ENCODE results near the gene GZMM. TPM values are rescaled to one million over a fixed set of nuclear protein-coding genes. Genes with fewer than 3 reads are reported as not detected.

Gene GZMM
- total RNA-seq, 4 donors from 2014 or later: 2.8 to 4.0 TPM; not detected in 2

DNA sequence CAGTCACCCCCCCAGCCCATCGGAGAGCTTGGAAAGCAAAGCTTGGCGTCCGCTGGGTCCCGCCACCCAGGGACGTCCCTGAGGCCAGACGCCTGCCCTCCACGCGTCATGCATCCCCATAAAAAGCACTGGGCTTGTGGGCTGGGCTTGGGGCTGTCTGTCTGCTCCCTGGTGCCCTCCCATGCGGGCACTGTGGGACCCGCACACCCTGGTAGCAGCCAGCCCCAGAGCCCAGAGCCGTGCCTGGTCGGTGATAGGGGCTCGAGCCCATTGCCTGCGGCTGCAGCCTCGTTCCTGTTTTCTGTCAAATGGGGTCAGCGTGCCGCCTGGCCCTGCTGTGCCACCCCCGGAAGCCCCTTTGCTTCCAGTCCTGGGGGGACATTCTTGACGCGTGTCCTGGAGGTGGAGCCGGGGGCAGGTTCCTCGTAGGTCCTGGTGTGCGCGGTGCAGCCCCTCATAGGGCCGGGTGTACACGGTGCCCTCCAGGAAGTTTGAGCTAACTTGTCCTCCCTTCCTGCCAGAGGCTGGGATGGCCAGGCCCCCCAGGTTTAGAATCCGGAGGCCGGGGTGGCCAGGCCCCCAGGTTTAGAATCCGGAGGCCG lies 4.3 kb upstream of the GZMM start:
- H3K27ac ChIP-seq: no peak overlapping the region
- H3K4me1 ChIP-seq: no peaks in the 10 kb centered on the region
- no peaks in the 10 kb centered on the region for H3K9me3 ChIP-seq
- no peak overlapping the region for H3K4me3 ChIP-seq
- TF ChIP-seq POLR2A (IDR thresholded peaks at IDR 0.05): no peak
- TF ChIP-seq CTCF (IDR thresholded peaks at IDR 0.05): no peak
- peaks cover 0 to 57% (median 0%) of the 10 kb centered on the region in 3 donors for H3K36me3 ChIP-seq
- no peaks in the 10 kb centered on the region for H3K27me3 ChIP-seq
- no peak for DNase-seq

GRCh38 chr19:540867-541637 lies 2.8 kb upstream of the GZMM start:
- H3K27ac ChIP-seq: no peak overlapping the region
- no peak for DNase-seq
- H3K4me1 ChIP-seq: no peaks in the 10 kb centered on the region
- no peak overlapping the region for H3K4me3 ChIP-seq
- no peak for TF ChIP-seq POLR2A (IDR thresholded peaks at IDR 0.05)
- no peak for TF ChIP-seq CTCF (IDR thresholded peaks at IDR 0.05)
- no peaks in the 10 kb centered on the region for H3K27me3 ChIP-seq
- no peaks in the 10 kb centered on the region for H3K9me3 ChIP-seq
- peaks cover 0 to 48% (median 0%) of the 10 kb centered on the region in 3 donors for H3K36me3 ChIP-seq

GRCh38 chr19:541699-542098 lies 2.2 kb upstream of the GZMM start:
- Histone ChIP-seq H3K4me3 (no peak overlapping the region), H3K27ac (no peak overlapping the region), H3K27me3 (no peaks in the 10 kb centered on the region), H3K9me3 (no peaks in the 10 kb centered on the region), H3K36me3 (peaks cover 0 to 42% (median 0%) of the 10 kb centered on the region in 3 donors), H3K4me1 (no peaks in the 10 kb centered on the region)
- DNase-seq: no peak
- TF ChIP-seq CTCF (IDR thresholded peaks at IDR 0.05): no peak
- no peak for TF ChIP-seq POLR2A (IDR thresholded peaks at IDR 0.05)

DNA sequence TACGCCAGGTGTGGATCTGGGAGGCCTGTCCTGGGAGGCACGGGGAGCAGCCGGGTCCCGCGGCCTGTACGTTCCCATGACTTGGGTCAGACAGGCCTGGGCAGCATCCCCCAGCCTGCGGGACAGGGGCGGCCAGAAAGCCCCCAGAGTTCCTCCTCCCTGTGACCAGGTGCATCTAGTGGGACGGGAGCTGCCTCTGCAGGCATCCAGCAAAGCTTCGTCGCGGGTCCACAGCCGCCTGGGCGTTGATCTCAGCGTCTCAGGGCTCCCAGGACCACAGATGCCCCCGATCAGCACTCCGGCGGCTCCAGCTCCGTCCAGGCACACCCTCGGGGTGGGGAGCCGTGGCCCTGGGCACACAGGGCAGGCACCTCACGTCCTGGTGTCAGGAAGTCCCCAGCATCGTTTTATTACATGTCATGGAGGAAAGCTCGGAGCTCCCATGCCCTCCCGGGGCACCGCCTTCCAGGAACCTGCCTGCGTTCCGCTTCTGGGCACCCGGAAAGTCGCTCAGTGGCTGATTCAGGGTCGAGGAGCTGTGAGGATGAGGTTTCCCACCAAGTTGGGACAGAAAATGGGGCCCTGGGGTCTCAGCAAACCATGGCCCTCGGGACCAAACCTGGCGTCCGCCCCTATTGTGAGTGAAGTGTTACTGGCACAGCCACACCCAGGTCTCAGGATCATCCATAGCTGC lies 1.5 kb upstream of the GZMM start:
- Histone ChIP-seq H3K4me1 (no peaks in the 10 kb centered on the region), H3K27me3 (no peaks in the 10 kb centered on the region), H3K9me3 (no peaks in the 10 kb centered on the region), H3K27ac (no peak overlapping the region), H3K4me3 (no peak overlapping the region), H3K36me3 (peaks cover 0 to 36% (median 0%) of the 10 kb centered on the region in 3 donors)
- TF ChIP-seq POLR2A (IDR thresholded peaks at IDR 0.05) (no peak), CTCF (IDR thresholded peaks at IDR 0.05) (no peak)
- no peak for DNase-seq

- no peak for DNase-seq
- Histone ChIP-seq H3K36me3 (no peaks in the 10 kb centered on the region), H3K4me3 (no peak overlapping the region), H3K27ac (no peak overlapping the region), H3K4me1 (peaks cover 0 to 6% (median 0%) of the 10 kb centered on the region in 4 donors), H3K27me3 (no peaks in the 10 kb centered on the region), H3K9me3 (no peaks in the 10 kb centered on the region)
- TF ChIP-seq CTCF (IDR thresholded peaks at IDR 0.05) (no peak), POLR2A (IDR thresholded peaks at IDR 0.05) (no peak)
Measured at GRCh38 chr19:547117-547516, 3.3 kb downstream of the GZMM start.

Data from Peyer's patch (tissue), 4 donors.